Choroid plexus epithelial cell (primary cell): ENCODE results near the gene MIPOL1.

Experiments
- DNase-seq: peaks from one replicate; pipeline ENCODE4 v3.0.0-alpha.2; 2010; ENCODE audit warnings: low read depth
- H3K4me3 ChIP-seq: 2 replicates; pipeline ENCODE4 v1.5.1; 2011; ENCODE audit warnings: low read depth, mild to moderate bottlenecking, control low read depth, low read length, moderate library complexity
- CTCF ChIP-seq: conservative IDR thresholded peaks from 2 replicates; pipeline ENCODE4 v1.5.1; 2011; ENCODE audit warnings: low read depth, mild to moderate bottlenecking, control low read depth, inconsistent platforms, low read length, moderate library complexity

Gene MIPOL1

GRCh38 chr14:37329189-37330001, 131.7 kb downstream of the MIPOL1 start:
- DNase-seq = no peak
- no peak for TF ChIP-seq CTCF
- H3K4me3 ChIP-seq = no peak overlapping the region

- TF ChIP-seq CTCF = no peak
- H3K4me3 ChIP-seq = no peak overlapping the region
Observed at GRCh38 chr14:37330910-37331309, 133.2 kb downstream of the MIPOL1 start.

GRCh38 chr14:37340353-37340752, 142.6 kb downstream of the MIPOL1 start:
- peak; percentile 29 for TF ChIP-seq CTCF
- no peak for DNase-seq

More at GRCh38 chr14:37330910-37331309, 133.2 kb downstream of the MIPOL1 start:
- DNase-seq = no peak

GRCh38 chr14:37343307-37344094, 145.8 kb downstream of the MIPOL1 start:
- peak overlapping the region; percentile 28 for H3K4me3 ChIP-seq
- DNase-seq = peak; percentile 9
- no peak for TF ChIP-seq CTCF

More at GRCh38 chr14:37340353-37340752, 142.6 kb downstream of the MIPOL1 start:
- H3K4me3 ChIP-seq = no peak overlapping the region

- H3K4me3 ChIP-seq = no peak overlapping the region
- no peak for TF ChIP-seq CTCF
- DNase-seq = no peak
Observed at GRCh38 chr14:37363661-37364060, 165.9 kb downstream of the MIPOL1 start.

- no peak overlapping the region for H3K4me3 ChIP-seq
- no peak for TF ChIP-seq CTCF
- DNase-seq = no peak
Observed at GRCh38 chr14:37369425-37369824, 171.7 kb downstream of the MIPOL1 start.

- no peak overlapping the region for H3K4me3 ChIP-seq
- TF ChIP-seq CTCF = no peak
- DNase-seq = no peak
Observed at GRCh38 chr14:37375566-37375965, 177.8 kb downstream of the MIPOL1 start.
